CD4-positive, alpha-beta T cell treated with Interleukin-17A for 1 hour (primary cell): Measurements from ENCODE around the gene MASP1.
"Not testable (repeated sequence)": the region's sequence is repeated elsewhere in the genome, so short reads cannot be mapped to it uniquely, and the experiment has no call there.

ENCODE experiments used
- DNase-seq: peaks from one replicate; pipeline ENCODE4 v3.0.0-alpha.2; 2020

MASP1 gene

DNA sequence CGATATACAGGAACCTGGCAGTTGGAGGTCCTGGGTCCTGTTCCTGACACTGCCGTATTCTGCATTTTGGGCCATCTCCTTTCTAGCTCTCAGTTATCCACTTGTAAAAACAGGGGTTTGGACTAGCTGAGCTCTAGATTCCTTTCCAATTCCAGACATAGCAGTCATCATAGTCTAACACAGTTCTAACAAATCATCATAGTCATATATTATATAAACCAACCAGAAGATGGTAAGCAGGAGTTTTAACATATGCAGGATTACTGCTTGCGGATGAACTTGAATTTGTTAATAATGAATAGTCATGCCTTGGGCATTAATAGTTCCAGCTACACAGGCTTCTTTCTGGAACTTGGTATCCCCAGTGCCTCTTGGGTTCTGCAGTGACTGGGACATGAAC is 26.6 kb downstream of the MASP1 start:
- DNase-seq: no peak

DNA sequence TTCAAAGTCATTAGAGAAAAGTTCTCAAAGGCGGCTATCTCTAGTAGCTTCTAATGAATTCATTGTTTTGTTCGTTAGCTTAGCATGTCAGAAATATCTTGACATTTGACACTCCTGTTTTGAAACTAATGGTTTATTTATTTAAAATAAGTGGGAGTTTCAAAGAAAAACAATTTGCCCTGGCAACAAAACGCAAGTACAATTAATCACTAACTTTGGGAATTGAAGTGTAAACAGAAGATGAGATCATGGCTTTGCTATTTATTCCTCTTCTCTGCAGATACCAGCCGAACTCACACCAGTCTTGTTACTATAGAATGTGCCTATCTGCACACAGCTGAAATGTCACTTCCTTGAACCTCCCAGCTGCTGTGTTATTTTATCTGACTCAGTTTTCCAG is 27.5 kb downstream of the MASP1 start:
- no peak for DNase-seq

DNA sequence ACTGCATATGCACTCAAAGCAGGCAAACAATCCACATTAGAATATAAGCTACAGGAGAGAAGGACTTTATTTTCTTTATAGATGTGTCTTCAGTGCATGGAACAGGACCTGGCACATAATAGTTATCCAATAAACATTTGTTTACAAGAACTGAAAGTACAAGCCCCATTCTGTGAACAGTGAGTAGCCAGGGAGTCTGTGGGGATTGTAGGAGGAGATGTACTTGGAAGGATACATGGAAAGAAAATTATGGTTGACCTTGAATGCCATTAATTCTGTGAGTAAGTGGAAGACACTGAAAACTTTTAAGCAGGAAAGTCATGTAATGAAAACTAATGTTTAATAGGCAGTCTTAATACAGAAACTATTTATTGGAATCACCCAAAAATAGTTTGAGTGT is 28.3 kb downstream of the MASP1 start:
- no peak for DNase-seq

- no peak for DNase-seq
Measured at GRCh38 chr3:187262360-187262759, 29.2 kb downstream of the MASP1 start.

GRCh38 chr3:187261541-187261969 is 30.0 kb downstream of the MASP1 start:
- DNase-seq: no peak

DNA sequence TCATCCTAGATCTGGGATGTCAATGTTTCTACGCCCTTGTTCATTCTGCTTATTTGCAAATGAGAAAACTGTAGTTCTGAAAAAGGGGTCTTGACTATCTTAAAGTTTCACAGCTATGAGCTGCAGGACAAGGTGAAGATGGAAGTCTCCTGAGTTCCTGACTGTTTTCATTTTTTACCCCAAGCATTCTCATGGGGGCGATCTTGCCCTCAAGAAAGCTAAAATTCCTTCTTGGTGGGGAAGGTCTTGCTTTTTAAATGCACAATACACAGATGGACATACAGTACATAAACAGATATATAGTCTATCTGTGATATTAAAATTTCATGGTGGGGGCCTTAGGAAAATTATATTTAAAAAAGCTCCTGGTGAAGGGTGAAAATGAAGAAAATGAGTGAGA is 32.4 kb downstream of the MASP1 start:
- DNase-seq: no peak

DNA sequence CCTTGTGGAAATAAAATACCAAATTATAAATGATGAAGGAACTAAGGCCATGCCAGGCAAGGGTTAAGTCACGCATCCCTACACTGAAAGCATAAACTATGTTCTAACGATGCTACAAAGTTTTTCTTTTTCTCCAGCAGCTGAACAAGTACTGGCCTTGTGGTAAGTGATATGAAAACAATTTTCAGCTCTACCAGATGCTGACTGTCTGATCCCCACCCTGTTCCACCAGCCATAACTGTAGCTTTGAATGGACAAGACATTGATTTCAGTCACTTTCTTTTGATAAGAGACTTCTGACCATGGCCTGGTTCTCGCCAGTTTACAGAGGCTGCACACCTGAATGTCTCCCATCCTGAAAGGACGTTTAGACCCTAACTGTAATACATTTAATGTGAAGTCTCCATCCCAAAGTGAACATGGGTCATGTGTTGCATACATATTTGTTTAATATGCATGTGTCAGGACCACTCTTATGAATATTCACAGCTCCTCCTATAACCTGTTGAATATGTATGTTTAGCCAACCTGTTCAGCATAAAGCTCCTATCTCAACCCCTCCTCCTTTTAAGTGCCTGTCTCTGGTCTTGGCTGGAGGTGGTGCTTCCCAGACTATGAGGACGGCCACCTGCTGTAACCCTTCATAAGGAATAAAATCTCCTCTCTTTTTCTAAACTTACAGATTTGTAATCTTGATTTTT is 33.4 kb downstream of the MASP1 start:
- DNase-seq: no peak

DNA sequence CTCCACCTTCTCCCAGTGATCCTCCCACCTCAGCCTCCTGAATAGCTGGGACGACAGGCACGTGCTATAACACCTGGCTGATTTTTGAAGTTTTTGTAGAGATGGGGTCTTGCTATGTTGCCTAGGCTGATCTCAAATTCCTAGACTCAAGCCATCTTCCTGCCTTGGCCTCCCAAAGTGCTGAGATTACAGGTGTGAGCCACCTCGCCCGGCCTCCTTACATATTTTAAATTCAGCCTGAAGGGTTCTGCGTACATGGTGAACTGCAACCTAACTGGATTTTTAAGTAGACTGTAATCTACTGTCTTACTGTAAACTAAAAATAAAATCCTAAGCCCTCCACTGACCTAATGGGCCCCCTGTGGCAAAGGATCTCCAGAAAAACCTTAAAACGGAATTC is 34.1 kb downstream of the MASP1 start:
- no peak for DNase-seq

DNA sequence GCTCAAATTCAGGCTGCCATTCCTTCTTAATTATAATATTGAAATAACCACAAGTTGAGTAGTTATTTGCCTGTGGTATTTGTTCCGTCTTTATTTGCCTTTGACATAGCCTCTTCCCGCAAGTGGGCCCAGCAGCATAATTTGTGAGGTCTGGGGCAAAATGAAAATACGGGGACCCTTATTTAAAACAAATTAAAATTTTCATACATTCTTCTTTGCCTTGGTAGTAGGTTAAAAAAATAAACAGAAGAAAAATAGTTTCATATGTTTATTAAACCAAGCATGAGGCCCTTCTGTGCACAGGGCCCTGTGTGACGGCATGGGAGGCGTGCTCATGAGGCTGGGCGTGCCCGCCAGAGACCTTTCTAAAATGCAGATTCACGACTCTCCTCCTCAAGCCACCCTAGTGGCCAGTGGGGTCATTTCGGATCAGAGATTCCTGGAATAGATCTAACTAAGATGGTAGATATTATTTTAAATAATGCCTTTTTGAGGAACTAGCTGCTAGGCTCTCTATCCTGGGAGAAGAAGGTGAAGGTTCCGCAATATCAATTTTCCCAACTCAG is 35.4 kb downstream of the MASP1 start:
- DNase-seq: no peak

DNA sequence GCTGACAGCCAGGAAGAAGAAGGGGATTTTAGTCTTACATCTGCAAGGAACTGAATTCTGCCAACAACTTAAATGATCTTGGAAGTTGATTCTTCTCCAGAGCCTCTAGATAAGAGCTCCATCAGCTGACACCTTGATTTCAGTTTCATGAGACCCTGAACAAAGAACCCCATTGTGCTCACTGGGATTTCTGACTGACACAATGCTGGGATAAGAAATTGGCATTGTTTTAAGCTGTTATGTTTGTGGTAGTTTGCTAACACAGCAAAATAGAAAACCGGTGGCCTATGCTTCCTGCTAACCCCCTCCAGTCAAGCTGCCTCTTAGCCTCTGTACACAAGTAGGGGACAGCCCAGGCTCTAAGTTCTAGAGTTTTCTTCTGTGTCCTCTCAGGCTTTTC is 36.2 kb downstream of the MASP1 start:
- DNase-seq: no peak

- DNase-seq: no peak
Measured at GRCh38 chr3:187252311-187252710, 39.2 kb downstream of the MASP1 start.

- DNase-seq: no peak
Measured at GRCh38 chr3:187251599-187251998, 39.9 kb downstream of the MASP1 start.

DNA sequence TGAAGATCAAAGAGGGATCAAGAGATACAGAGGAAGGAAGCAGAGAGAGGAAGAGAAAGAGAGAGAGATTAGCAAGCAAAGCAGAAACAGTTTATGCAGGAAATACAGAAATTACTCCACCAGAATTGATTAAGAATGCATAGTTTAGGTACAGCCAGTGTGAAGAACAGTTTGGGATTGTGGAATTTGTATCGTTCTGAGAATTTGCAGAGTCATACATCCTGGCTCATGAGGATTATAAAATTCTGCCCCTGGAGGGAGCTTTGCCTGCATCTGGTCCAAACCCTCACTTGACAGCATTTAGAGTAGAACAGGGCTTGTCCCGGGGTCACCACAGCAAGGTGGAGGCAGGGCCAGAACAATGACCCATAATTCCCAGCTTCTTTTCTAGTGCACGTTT is 44.1 kb downstream of the MASP1 start:
- DNase-seq: no peak

GRCh38 chr3:187243933-187244524 is 47.5 kb downstream of the MASP1 start:
- DNase-seq: no peak

- DNase-seq: no peak
Measured at GRCh38 chr3:187242900-187243299, 48.6 kb downstream of the MASP1 start.

GRCh38 chr3:187242435-187242834 is 49.1 kb downstream of the MASP1 start:
- DNase-seq: no peak

GRCh38 chr3:187238835-187239234 is 52.7 kb downstream of the MASP1 start:
- not testable (repeated sequence) for DNase-seq

- DNase-seq: no peak
Measured at GRCh38 chr3:187238239-187238638, 53.3 kb downstream of the MASP1 start.

DNA sequence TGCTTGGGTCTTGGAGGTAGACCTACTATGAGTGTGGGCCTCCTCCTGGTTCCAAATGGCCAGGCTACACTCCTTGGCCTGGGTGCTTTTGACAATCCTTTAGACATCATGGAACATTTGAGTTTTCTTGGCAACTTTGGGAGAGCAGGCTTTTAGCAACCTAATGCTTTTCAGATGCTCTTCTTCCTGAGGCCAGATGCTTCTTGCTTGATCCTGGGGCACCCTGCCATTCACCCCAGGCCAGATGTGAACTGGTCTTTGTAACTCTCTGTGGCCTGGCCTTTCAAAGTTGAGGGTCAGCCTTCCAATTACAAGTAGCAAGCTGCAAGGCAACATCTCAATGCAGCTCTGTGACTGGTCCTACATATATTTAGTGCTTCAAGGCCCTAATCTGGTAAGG is 53.8 kb downstream of the MASP1 start:
- DNase-seq: no peak

DNA sequence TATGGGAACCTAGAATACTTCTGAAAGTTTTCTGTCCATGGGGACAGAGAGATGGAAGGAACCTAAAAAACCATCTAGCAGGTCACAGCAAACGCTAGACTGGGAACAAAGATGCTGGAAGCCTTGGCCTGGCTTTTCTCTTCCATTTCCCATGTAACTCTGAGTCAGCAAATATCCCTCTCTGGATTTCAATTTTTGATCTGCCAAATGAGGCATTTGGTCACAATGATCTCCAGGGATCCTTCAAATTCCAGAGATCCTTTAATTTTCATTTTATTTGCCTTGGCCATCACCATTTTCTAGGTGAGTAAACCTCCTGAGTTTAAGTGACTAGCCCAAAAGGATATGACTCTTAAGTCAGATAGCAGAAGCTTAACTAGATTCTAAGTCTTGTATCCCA is 54.6 kb downstream of the MASP1 start:
- no peak for DNase-seq

DNA sequence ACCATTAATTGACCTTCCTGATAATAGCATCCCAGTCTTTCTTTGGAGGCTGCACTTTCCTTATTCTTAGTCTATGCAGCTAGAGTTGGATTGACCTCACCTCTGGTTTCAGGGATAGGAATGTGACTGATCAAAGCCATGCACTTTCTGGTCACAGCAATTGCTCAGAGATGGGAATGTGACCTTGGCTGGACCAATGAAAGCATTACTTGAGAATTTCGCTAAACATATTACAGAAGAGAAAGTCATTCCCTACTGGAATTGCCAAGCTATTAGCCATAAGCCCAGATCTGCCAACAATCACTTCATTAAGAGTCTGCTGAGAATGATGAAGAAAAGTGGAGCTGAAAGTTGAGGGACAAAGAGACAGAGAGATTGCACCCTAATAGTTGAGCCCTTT is 61.5 kb downstream of the MASP1 start:
- DNase-seq: no peak

- DNase-seq: no peak
Measured at GRCh38 chr3:187228740-187229139, 62.8 kb downstream of the MASP1 start.

DNA sequence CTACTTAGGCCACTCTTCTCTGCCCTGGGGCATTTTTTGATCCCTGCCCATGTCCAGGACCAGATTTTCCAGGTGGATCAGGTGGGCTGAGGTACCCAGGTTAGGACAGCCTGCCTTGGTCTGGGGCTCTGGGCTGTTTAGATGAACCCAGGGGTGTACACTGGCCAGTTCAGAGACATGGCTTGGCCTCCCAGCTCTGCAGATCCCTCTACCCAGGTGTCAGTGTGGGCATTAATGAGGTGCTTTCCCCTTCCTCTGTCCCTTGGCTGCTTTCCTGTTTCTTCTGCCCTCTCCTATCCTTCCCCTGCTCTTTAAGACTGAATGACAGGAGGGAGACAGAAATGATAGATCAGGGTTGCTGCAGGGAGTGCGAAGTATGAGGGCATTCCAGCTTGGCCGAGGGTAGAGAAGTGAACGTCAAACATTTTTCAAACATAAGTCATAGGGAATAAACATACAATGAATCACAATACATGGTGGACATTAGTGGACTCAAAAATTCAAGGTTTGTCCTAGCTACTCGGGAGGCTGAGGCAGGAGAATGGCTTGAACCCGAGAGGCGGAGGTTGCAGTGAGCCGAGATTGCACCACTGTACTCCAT is 63.8 kb downstream of the MASP1 start:
- no peak for DNase-seq

GRCh38 chr3:187223799-187224198 is 67.7 kb downstream of the MASP1 start:
- DNase-seq: no peak
